GM12891 (cell line): Measurements from ENCODE around the gene MLXIP.

Experiments
- PAX5 ChIP-seq: IDR thresholded peaks from 2 replicates; pipeline ENCODE4 v1.6.1; 2011; ENCODE audit warnings: low read length, moderate library complexity, mild to moderate bottlenecking; ENCODE audit not compliant: insufficient read depth, severe bottlenecking
- POLR2A ChIP-seq: IDR thresholded peaks from 2 replicates; pipeline ENCODE4 v1.6.1; 2011; ENCODE audit warnings: low read depth, low read length, control low read depth

GRCh38 chr12:122111089-122111641 lies 32.6 kb downstream of the MLXIP start:
- no peak for TF ChIP-seq PAX5
- TF ChIP-seq POLR2A = no peak
